Fibroblast of the aortic adventitia (primary cell): ENCODE results near the gene CDH2. TPM values are rescaled to one million over a fixed set of nuclear protein-coding genes. Genes with fewer than 3 reads are reported as not detected.
A peak's percentile ranks its signal among the peaks of the same experiment; 100 is the strongest.

Source experiments
- DNase-seq: peaks from one replicate; pipeline ENCODE4 v3.0.0-alpha.2; 2010; ENCODE audit warnings: low read depth
- H3K4me3 ChIP-seq: 2 replicates; pipeline ENCODE4 v1.5.1; 2011; ENCODE audit warnings: low read depth, mild to moderate bottlenecking, control low read depth, low read length, moderate library complexity
- CTCF ChIP-seq: IDR thresholded peaks from 2 replicates; pipeline ENCODE4 v1.5.1; 2011; ENCODE audit warnings: mild to moderate bottlenecking, low read length, control low read depth, inconsistent platforms; ENCODE audit not compliant: insufficient read depth
- total RNA-seq: library from RNA; depleted of rRNA; stranded (reverse); fragments of >200 nt; gene quantifications from 2 replicates; pipeline ENCODE4 v1.2.3, GENCODE V29; 2012; ENCODE audit warnings: low replicate concordance

CDH2 gene
- total RNA-seq, 1 donor = 64.1 TPM

- no peak for DNase-seq
- no peak overlapping the region for H3K4me3 ChIP-seq
- no peak for TF ChIP-seq CTCF
These were observed 5.1 kb downstream of the CDH2 start for GRCh38 chr18:28171837-28172236.

- H3K4me3 ChIP-seq = no peak overlapping the region
- DNase-seq = no peak
- TF ChIP-seq CTCF = no peak
These were observed 8.2 kb downstream of the CDH2 start for GRCh38 chr18:28168725-28169124.

GRCh38 chr18:28167835-28168349, 9.0 kb downstream of the CDH2 start:
- no peak for DNase-seq
- no peak for TF ChIP-seq CTCF
- no peak overlapping the region for H3K4me3 ChIP-seq

GRCh38 chr18:28164771-28165483, 12.0 kb downstream of the CDH2 start:
- no peak for TF ChIP-seq CTCF
- DNase-seq = no peak
- no peak overlapping the region for H3K4me3 ChIP-seq

- H3K4me3 ChIP-seq = no peak overlapping the region
- TF ChIP-seq CTCF = no peak
- DNase-seq = peak; percentile 88
These were observed 13.6 kb downstream of the CDH2 start for GRCh38 chr18:28163201-28163775.

- DNase-seq = peak; percentile 39
- no peak overlapping the region for H3K4me3 ChIP-seq
- no peak for TF ChIP-seq CTCF
These were observed 15.0 kb downstream of the CDH2 start for GRCh38 chr18:28161608-28162599.
